DND-41 (cell line): ENCODE results near the gene TRIP12.

Source experiments
- ATAC-seq: fragments of 200-7000 bp; cut with Tn5 transposase; 3 replicates; pipeline ENCODE4 v1.9.1; 2021; ENCODE audit warnings: low read depth; ENCODE audit not compliant: insufficient read depth
- DNase-seq: peaks from one replicate; pipeline ENCODE4 v3.0.0-alpha.2; 2020
- H2AFZ ChIP-seq: 2 replicates; pipeline ENCODE4 v1.6.0; 2012; ENCODE audit warnings: low read depth, low read length
- H3K27ac ChIP-seq: 2 replicates; pipeline ENCODE4 v1.5.1; 2012; ENCODE audit warnings: low read length, inconsistent platforms
- H3K27me3 ChIP-seq: fragments of 200-600 bp; sonication (generic); 2 replicates; pipeline ENCODE4 v1.6.0; 2012; ENCODE audit warnings: low read length, mild to moderate bottlenecking, inconsistent platforms; ENCODE audit not compliant: insufficient read depth, poor library complexity
- H3K36me3 ChIP-seq: 2 replicates; pipeline ENCODE4 v1.5.1; 2012; ENCODE audit warnings: low read length, inconsistent platforms; ENCODE audit not compliant: insufficient read depth
- H3K4me1 ChIP-seq: 2 replicates; pipeline ENCODE4 v1.5.1; 2012; ENCODE audit warnings: mild to moderate bottlenecking, low read length; ENCODE audit not compliant: insufficient read depth
- H3K4me2 ChIP-seq: 2 replicates; pipeline ENCODE4 v1.6.0; 2012; ENCODE audit warnings: mild to moderate bottlenecking, moderate library complexity, low read length, inconsistent platforms; ENCODE audit not compliant: insufficient read depth
- H3K4me3 ChIP-seq, 2 experiments: fragments of 200-600 bp in 1 of 2; shearing (Covaris generic) in 1 of 2; 2 replicates each; pipeline ENCODE4 v1.5.1; 2012 to 2016; ENCODE audit warnings: inconsistent platforms in 2 of 2, low read length in 2 of 2, mild to moderate bottlenecking in 2 of 2, low read depth in 1 of 2, moderate library complexity in 1 of 2
- H3K79me2 ChIP-seq: 2 replicates; pipeline ENCODE4 v1.6.0; 2012; ENCODE audit warnings: low read length, inconsistent platforms; ENCODE audit not compliant: insufficient read depth
- H3K9ac ChIP-seq: 2 replicates; pipeline ENCODE4 v1.6.0; 2012; ENCODE audit warnings: low read depth, mild to moderate bottlenecking, inconsistent platforms, low read length, moderate library complexity
- H3K9me3 ChIP-seq: 2 replicates; pipeline ENCODE4 v1.5.1; 2012; ENCODE audit warnings: low read length, moderate library complexity, mild to moderate bottlenecking, inconsistent platforms; ENCODE audit not compliant: insufficient read depth, severe bottlenecking
- H4K20me1 ChIP-seq: 2 replicates; pipeline ENCODE4 v1.6.0; 2012; ENCODE audit warnings: low read length; ENCODE audit not compliant: insufficient read depth
- CTCF ChIP-seq: IDR thresholded peaks from 2 replicates; pipeline ENCODE4 v1.5.1; 2012; ENCODE audit warnings: borderline replicate concordance, low read length, moderate library complexity, mild to moderate bottlenecking; ENCODE audit not compliant: poor library complexity, severe bottlenecking; ENCODE audit errors: extremely low read depth
- EZH2 ChIP-seq: IDR thresholded peaks from 3 replicates; pipeline ENCODE4 v1.6.1; 2012; ENCODE audit warnings: borderline replicate concordance, low read depth, mild to moderate bottlenecking, moderate library complexity, low read length, inconsistent platforms; ENCODE audit not compliant: severe bottlenecking

Gene TRIP12

GRCh38 chr2:229914171-229914570, 7.6 kb downstream of the TRIP12 start:
- Histone ChIP-seq H3K9me3 (no peaks in the 10 kb centered on the region), H3K79me2 (peaks cover 100% of the 10 kb centered on the region), H3K9ac (no peak overlapping the region), H3K27ac (no peak overlapping the region), H2AFZ (no peak overlapping the region), H3K4me2 (no peak overlapping the region), H4K20me1 (peaks cover 42% of the 10 kb centered on the region), H3K4me3 (no peak overlapping the region), H3K36me3 (peaks cover 18% of the 10 kb centered on the region), H3K27me3 (no peaks in the 10 kb centered on the region), H3K4me1 (peaks cover under 1% of the 10 kb centered on the region; the same call in 1 of the 2 replicates)
- ATAC-seq (no peak), DNase-seq (no peak)
- TF ChIP-seq EZH2 (no peak), CTCF (no peak)

DNA sequence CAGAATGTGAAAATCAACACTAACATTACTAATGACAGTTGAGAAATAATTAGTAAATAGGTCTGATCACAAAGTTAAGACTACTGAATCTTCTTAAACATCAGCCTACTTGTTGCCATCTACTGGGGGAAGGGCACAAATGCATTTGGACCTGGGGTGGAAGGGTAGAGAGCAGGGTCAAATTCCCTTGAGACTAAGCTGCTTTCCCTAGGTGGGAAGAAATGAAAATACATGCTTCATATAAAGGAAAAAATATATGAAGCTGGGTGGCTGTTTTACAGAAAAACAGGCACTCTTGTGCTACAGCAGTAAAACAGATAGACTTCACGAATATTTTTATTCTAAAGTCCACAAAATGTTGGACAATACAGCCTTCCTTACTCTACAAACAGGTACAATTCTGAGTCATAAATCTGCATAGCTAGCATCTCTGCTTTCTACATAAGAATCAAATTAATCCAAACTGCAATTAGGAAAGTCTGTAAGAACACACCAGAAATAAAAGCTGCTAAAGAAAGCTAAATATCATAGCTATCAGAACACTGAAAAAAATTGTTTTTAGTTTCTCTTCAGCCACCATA, 10.9 kb downstream of the TRIP12 start:
- peaks cover 15% of the 10 kb centered on the region for H3K36me3 ChIP-seq
- no peak overlapping the region for H2AFZ ChIP-seq
- H3K9ac ChIP-seq: no peak overlapping the region
- no peak overlapping the region for H3K4me2 ChIP-seq
- no peak overlapping the region for H3K4me3 ChIP-seq
- H3K79me2 ChIP-seq: peaks cover 95% of the 10 kb centered on the region
- DNase-seq (peak; percentile 36), ATAC-seq (peak; percentile 78)
- TF ChIP-seq CTCF: peak; percentile 66
- no peak for TF ChIP-seq EZH2
- H3K27ac ChIP-seq: 0 out of 2 replicates have a peak overlapping the region, but pooled peaks have one; percentile 18
- H4K20me1 ChIP-seq: peaks cover 33% of the 10 kb centered on the region
- no peaks in the 10 kb centered on the region for H3K9me3 ChIP-seq
- H3K4me1 ChIP-seq: no peaks in the 10 kb centered on the region
- no peaks in the 10 kb centered on the region for H3K27me3 ChIP-seq

DNA sequence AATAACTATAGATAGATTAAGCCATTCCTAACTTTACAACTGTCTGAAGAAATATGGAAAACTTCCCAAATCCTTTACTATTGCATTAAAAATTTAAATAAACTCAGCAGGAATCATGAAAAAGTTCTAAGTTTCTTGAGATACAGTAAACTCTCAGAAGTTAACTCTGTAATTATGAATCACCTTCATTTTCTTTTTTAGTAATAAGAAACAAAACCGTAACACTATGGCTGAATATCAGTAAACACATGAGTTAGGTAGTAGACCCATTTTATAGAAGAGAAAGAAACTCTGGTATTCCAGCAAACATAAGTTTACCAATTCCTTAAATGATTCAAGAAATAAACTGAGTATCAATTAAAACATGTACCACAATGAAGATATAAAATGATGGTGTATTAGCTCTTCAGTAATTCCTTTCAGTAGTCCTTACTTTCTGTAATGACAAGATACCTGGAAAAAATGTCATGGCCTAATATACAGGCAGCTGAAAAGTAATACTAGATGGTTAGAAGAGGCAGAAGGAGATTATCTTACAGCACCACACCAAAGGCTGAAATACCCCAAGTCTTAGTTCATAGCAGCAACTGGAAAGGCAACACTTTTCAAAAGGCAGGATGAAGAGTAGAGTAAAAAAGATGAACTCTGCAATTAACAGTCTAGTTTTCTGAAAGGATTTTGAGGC, 11.5 kb downstream of the TRIP12 start:
- peak; percentile 29; the same call in 1 of the 3 replicates for ATAC-seq
- H3K4me1 ChIP-seq: no peaks in the 10 kb centered on the region
- peaks cover 95% of the 10 kb centered on the region for H3K79me2 ChIP-seq
- H3K9me3 ChIP-seq: no peaks in the 10 kb centered on the region
- no peak for DNase-seq
- H3K27ac ChIP-seq: 0 out of 2 replicates have a peak overlapping the region, but pooled peaks have one; percentile 18
- no peak overlapping the region for H3K9ac ChIP-seq
- no peak overlapping the region for H2AFZ ChIP-seq
- H3K27me3 ChIP-seq: no peaks in the 10 kb centered on the region
- TF ChIP-seq CTCF: no peak
- no peak for TF ChIP-seq EZH2
- peaks cover 32% of the 10 kb centered on the region for H4K20me1 ChIP-seq
- H3K4me3 ChIP-seq: no peak overlapping the region
- H3K36me3 ChIP-seq: peaks cover 20% of the 10 kb centered on the region
- H3K4me2 ChIP-seq: no peak overlapping the region

DNA sequence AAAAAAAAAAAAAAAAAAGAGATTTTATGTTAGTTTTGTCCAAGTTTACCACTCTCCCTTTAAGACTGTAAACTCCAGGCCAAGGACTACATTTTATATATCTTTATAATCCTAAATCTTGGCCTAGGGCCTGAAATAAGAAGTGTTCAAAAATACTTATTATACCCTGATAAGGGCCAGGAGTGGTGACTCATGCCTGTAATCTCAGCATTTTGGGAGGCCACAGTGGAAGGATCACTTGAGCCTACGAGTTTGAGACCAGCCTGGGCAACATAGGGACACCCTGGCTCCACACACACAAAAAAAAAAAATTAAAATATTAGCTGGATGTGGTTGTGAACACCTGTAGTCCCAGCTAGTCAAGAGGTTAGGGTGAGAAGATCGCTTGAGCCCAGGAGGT, 12.7 kb downstream of the TRIP12 start:
- Histone ChIP-seq H3K27ac (no peak overlapping the region), H4K20me1 (peaks cover 29% of the 10 kb centered on the region), H3K9ac (no peak overlapping the region), H3K4me2 (no peak overlapping the region), H3K4me3 (no peak overlapping the region), H3K9me3 (no peaks in the 10 kb centered on the region), H2AFZ (no peak overlapping the region), H3K4me1 (no peaks in the 10 kb centered on the region), H3K36me3 (peaks cover 28% of the 10 kb centered on the region), H3K79me2 (peaks cover 95% of the 10 kb centered on the region), H3K27me3 (no peaks in the 10 kb centered on the region)
- TF ChIP-seq EZH2: no peak
- TF ChIP-seq CTCF: no peak
- no peak for ATAC-seq
- DNase-seq: no peak
